Measurements from ENCODE around the gene GAPDH. TPM values are rescaled to one million over a fixed set of nuclear protein-coding genes. Genes with fewer than 3 reads are reported as not detected.
A peak's percentile ranks its signal among the peaks of the same experiment; 100 is the strongest.

Gene GAPDH
- total RNA-seq, 1 donor from 2014 or later: 6,260 TPM

- DNase-seq (ENCODE audit: low read depth): no peak
- no peak for TF ChIP-seq CTCF (conservative IDR thresholded peaks at IDR 0.05; ENCODE audit: low read depth, low read length)
- no peak overlapping the region for H3K4me3 ChIP-seq (ENCODE audit: low read depth, low read length)
Observed at GRCh38 chr12:6529291-6529737, 5.0 kb upstream of the GAPDH start.

GRCh38 chr12:6530576-6531260, 3.6 kb upstream of the GAPDH start:
- no peak for DNase-seq (ENCODE audit: low read depth)
- TF ChIP-seq CTCF (conservative IDR thresholded peaks at IDR 0.05; ENCODE audit: low read depth, low read length): no peak
- no peak overlapping the region for H3K4me3 ChIP-seq (ENCODE audit: low read depth, low read length)

- no peak for TF ChIP-seq CTCF (conservative IDR thresholded peaks at IDR 0.05; ENCODE audit: low read depth, low read length)
- DNase-seq (ENCODE audit: low read depth): peak; percentile 82
- H3K4me3 ChIP-seq (ENCODE audit: low read depth, low read length): peak overlapping the region; percentile 99
Observed at GRCh38 chr12:6532051-6532926, 2.0 kb upstream of the GAPDH start.

GRCh38 chr12:6532927-6533652, 1.2 kb upstream of the GAPDH start:
- H3K4me3 ChIP-seq (ENCODE audit: low read depth, low read length): peak overlapping the region; percentile 99
- TF ChIP-seq CTCF (conservative IDR thresholded peaks at IDR 0.05; ENCODE audit: low read depth, low read length): no peak
- DNase-seq (ENCODE audit: low read depth): no peak

- TF ChIP-seq CTCF (conservative IDR thresholded peaks at IDR 0.05; ENCODE audit: low read depth, low read length): no peak
- no peak for DNase-seq (ENCODE audit: low read depth)
- H3K4me3 ChIP-seq (ENCODE audit: low read depth, low read length): peak overlapping the region; percentile 99
Observed at GRCh38 chr12:6533653-6533922, 729 bp upstream of the GAPDH start.

GRCh38 chr12:6534695-6534944, 303 bp downstream of the GAPDH start:
- H3K4me3 ChIP-seq (ENCODE audit: low read depth, low read length): peak overlapping the region; percentile 99
- no peak for TF ChIP-seq CTCF (conservative IDR thresholded peaks at IDR 0.05; ENCODE audit: low read depth, low read length)
- DNase-seq (ENCODE audit: low read depth): no peak
